OCI-M1 (cell line): ENCODE measurements around the gene MOSMO.
"Not testable (repeated sequence)": the region's sequence is repeated elsewhere in the genome, so short reads cannot be mapped to it uniquely, and the experiment has no call there.

Source experiments
- DNase-seq: peaks from one replicate; lab custom pipeline; 2025; lab: John Stamatoyannopoulos, UW

Gene MOSMO

DNA sequence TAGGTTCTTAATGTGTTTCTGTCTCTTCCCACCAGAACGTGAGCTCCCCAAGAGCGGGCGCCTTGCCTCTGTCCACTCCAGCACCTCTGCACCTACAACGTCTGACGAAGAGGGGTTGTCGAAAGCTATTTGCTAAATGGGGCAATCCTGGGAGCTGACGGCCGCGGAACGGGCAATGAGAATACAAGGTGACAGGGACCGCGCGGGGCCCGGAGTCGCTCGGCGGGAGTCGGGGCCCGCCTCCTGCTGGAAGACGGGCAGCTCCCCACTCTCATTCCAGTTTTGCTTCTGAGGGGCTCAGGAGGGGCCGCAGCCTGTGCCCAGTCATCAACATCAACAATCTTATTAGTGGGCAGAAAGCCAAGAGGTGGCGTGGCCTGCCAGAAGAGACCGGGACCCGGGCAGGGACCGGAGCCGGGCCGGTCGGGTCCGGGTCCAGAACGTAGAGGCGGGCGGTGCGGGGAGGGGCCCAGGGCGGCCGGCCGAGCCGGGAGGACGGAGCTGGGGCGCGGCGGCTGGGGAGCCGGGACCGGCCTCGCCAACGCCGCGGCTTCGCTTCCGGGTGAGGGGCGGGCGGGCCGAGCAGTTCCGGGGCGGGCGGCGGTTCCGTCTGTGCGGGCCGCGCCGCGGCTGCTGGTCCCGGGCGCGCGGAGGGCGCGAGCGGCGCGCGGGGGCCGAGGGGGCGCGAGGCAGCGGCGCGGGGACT lies at the start of gene MOSMO:
Gene MOSMO, plus strand, starts transcription at position 603 of the 706 bp plus-strand sequence. CDS start 191 bp downstream, outside the sequence.
- peak; percentile 64 for DNase-seq

DNA sequence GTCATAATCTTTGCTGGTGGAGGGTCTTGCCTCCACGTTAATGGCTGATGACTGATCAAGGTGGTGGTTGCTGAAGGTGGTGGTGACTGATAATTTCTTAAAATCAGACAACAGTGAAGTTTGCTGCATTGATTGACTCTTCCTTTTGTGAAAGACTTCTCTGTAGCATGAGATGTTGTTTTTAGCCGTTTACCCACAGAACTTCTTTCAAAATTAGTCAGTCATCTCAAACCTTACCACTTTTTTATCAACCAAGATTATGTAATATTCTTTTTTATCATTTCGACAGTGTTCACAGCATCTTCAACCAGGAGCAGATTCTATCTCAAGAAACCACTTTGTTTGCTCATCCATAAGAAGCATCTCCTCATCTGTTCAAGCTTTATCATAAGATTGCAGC lies 48.9 kb upstream of the MOSMO start:
- no peak for DNase-seq

DNA sequence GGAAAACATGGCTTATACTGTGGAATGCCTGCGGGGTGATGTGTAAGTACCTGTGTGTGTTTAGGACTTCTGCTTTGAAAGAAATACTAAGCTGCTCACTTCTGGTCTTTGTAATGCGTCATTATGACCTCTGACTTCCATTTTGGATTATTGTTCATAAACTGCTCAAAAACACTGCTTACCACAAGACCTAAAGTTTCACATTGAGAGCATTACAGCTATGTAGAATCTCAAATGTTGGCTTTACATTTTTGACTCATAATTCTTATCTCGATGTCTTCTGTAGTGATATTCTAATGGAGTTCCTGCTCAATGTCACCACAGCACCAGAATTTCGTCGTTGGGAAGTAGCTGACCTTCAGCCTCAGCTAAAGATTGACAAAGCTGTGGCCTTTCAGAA lies 45.4 kb upstream of the MOSMO start:
- DNase-seq, result no peak

DNA sequence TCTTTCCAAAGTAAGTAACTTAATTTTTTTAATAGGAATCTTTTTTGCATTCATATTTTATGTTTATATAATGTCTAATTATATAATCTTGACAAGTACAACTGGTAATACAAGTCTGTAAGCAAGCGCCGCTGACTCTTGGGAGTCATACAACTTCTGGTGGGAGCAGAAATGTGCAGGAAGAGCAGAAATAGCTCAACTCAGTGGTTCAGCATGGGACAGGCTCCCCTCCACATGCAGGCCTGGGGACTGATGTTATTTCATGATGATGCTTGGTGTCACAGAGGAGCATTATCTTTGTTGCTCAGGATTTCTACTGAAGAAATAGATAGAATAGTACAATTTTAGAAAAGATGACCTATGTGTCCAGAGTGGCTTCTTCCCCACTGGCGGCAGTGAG lies 44.0 kb upstream of the MOSMO start:
- DNase-seq, result no peak

DNA sequence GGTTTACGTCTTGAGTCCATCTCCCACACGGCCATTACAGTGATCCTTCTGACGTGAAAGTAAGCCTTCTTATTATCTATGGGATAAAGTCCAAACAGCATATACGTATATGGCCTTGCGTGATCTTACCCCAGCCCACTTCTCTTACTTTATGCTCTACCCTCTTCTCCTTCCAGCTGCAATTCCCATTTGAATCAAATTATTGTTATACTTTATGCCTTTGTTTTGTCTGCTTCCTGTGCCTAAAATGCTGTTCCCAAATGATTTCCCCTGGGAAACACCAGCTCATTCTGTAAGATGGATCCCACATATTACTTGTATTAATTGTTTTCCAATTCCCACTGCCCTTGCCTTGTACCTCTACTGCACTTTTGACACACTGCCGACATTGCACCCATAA lies 43.6 kb upstream of the MOSMO start:
- DNase-seq, result no peak

GRCh38 chr16:21971856-21972255 lies 36.1 kb upstream of the MOSMO start:
- DNase-seq, result no peak

DNA sequence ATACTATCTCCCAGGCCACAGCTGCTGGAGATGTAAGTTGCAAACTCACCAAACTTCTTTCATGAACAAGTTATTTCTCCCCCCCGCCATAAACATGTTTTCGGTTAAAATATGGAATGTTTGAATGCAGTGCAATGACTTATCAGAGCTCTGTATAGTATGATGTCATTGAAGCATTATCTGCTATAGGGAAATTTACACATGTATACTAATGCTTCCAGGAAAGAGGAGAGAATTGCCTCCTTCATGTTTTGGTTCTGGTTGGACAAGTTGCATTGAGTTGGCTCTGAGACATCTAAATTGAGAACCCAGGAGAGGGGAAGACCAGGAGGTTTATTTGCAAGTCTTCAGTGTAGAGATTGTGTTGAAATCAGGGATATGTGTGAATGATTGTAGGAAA lies 34.0 kb upstream of the MOSMO start:
- DNase-seq, result no peak

GRCh38 chr16:21980032-21980431 lies 27.9 kb upstream of the MOSMO start:
- no peak for DNase-seq

DNA sequence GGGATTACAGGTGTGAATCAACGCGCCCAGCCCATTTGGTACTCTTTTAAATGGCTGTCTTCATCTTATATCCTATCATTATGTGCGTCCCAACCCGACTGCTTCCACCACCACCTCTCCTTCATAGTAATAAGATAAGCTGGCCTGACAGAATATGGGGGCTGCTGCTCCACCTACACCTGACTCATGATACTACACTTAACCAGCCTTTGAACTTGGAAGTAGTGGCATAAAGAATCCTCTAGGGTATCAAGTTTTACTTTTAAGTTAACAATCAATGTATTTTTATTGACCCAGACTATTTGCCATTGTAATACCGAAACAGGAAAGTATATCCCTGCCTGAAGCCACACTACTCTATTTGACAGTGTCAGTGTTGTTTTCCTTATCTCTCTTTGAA lies 25.8 kb upstream of the MOSMO start:
- DNase-seq, result no peak

DNA sequence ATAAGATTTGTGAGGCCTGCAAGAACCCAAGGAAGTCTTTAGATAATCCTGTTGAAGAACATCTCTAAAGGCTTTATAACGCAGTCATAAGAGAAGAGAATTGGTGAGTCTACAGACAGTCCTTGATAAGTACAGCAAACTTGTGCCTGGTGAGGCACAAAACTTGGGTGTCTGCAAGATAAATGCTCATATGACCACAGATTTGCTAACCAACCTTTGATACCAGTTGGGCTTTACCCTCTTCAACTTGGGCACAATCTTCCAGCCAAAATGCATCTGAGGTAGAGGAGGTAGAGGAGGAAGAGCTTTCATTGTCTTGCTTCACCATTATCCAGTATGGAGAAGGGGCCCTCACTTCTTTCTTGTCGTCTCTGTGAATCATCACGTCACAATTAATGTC lies 23.8 kb upstream of the MOSMO start:
- no peak for DNase-seq

- DNase-seq, result no peak
These were observed 22.4 kb upstream of the MOSMO start for GRCh38 chr16:21985524-21985923.

- DNase-seq, result no peak
These were observed 21.1 kb upstream of the MOSMO start for GRCh38 chr16:21986692-21987246.

DNA sequence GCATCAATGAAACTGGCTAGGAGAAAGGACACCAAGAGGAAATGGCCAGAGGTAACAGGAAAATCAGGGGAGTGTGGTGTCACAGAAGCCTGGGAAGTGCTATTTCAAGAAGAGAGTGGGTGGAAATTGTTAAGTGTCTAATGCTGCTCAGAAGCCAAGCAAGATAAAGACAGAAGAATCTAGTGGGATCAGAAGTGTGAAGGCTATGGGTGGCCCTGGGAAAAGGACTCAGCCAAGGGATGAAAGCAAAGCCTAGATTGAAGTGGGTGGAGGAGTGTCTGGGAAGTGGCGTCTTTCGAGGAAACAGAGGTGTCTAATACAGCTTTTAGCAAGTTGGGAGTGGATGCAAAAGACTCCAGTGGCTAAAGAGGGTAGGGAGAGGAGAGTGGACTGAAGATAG lies 20.4 kb upstream of the MOSMO start:
- DNase-seq, result no peak

GRCh38 chr16:21989133-21989532 lies 18.8 kb upstream of the MOSMO start:
- no peak for DNase-seq

GRCh38 chr16:21989751-21990150 lies 18.2 kb upstream of the MOSMO start:
- DNase-seq, result no peak

- no peak for DNase-seq
These were observed 17.4 kb upstream of the MOSMO start for GRCh38 chr16:21990381-21990944.

- DNase-seq, result no peak
These were observed 16.3 kb upstream of the MOSMO start for GRCh38 chr16:21991621-21992020.

DNA sequence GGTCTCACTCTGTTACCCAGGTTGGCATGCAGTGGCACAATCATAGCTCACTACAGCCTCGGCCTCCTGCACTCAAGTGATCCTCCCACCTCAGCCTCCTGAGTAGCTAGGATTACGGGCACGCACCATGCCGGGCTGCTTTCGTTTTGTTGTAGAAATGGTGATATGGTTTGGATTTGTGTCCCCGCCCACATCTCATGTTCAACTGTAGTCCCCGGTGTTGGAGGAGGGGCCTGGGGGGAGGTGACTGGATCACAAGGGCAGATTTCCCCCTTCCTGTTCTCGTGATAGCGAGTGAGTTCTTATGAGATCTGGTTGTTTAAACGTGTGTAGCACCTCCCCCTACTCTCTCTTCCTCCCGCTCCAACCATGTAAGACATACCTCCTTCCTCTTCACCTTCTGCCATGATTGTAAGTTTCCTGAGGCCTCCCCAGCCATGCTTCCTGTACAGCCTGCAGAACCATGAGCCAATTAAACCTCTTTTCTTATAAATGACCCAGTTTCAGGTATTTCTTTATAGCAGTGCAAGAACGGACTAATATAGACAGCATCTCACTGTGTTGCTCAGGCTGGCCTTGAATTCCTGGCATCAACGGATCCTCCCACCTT lies 12.9 kb upstream of the MOSMO start:
- peak; percentile 93 for DNase-seq

- DNase-seq, result no peak
These were observed 10.8 kb upstream of the MOSMO start for GRCh38 chr16:21996923-21997696.

DNA sequence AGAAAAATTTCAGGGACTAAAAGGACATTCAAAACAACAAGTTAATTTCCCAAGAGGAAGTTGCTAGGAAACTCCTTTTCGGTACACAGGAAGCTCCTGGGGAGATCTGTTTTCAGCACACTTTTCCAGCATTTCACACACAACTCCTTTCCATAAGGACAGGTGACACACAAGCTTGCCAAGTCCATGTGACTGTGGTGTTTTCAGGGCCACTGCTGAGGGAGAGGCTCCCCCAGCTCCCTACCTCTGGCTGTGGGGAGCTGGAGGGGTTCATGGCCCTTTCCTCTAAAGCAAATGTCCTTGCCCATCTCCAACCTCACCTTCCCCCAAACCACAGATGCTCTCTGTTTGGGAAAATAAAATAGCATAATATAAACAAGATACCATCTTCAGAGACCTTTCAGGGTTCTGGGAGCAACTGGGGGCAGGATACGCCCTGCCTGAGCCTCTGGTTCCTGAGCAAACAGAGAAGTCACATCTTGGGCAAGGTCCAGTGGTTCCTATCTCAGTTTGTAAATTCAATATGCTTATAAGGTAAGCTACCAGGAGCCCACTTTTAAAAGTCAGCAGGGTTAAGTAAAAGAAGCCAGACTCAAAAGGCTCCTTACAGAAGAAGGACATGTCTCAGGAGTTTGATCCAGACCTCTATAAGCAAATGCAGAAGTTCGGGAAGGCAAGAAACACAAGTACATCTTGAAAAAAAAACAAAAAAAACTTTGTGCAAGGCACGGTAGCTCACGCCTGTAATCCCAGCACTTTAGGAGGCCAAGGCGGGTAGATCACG lies 10.0 kb upstream of the MOSMO start:
- no peak for DNase-seq

- no peak for DNase-seq
These were observed 6.3 kb upstream of the MOSMO start for GRCh38 chr16:22001591-22001990.

DNA sequence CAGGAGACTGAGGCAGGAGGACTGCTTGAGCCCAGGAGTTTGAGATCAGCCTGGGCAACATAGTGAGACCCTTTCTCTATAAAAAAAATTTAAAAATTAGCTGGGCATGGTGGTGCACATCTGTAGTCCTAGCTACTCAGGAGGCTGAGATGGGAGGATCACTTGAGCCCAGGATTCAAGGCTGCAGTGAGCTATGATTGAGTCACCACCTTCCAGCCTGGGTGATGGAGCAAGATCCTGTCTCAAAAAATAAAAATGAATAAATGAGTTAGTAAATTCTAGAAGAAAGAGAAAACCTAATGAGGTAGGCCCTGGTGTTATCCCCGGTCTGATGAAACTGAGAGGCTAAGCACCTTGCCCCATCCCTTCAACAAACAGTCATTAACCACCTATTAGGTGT lies 5.9 kb upstream of the MOSMO start:
- DNase-seq, result not testable (repeated sequence)
